Stimulated activated CD8-positive, alpha-beta memory T cell treated with anti-CD3 and anti-CD28 coated beads, Interleukin-12 subunit alpha, Interleukin-12 subunit beta, amount 100 ng/mL, for 24 hours (primary cell): ENCODE data around the gene SMCR8.
"Not testable (repeated sequence)": the region's sequence is repeated elsewhere in the genome, so short reads cannot be mapped to it uniquely, and the experiment has no call there.

ENCODE experiments used
- DNase-seq: peaks from one replicate; pipeline ENCODE4 v3.0.0-alpha.2; 2020; ENCODE audit errors: extremely low read depth

The SMCR8 gene

GRCh38 chr17:18314731-18315561 lies at the start of gene SMCR8, which contains the start of gene TOP3A:
Gene SMCR8, plus strand, starts transcription at chr17:18315293. Its CDS starts 497 bp downstream, at chr17:18315790.
Gene TOP3A, minus strand, starts transcription at chr17:18314994. Its CDS starts 216 bp downstream, at chr17:18314778.
- DNase-seq = peak; percentile 97

- no peak for DNase-seq
Measured at GRCh38 chr17:18267366-18267765, 47.7 kb upstream of the SMCR8 start.

- no peak for DNase-seq
Measured at GRCh38 chr17:18267927-18268711, 47.0 kb upstream of the SMCR8 start.

GRCh38 chr17:18270046-18270931 lies 44.8 kb upstream of the SMCR8 start:
- DNase-seq = no peak

- DNase-seq = no peak
Measured at GRCh38 chr17:18277076-18277475, 38.0 kb upstream of the SMCR8 start.

- DNase-seq = no peak
Measured at GRCh38 chr17:18278867-18279266, 36.2 kb upstream of the SMCR8 start.

- DNase-seq = no peak
Measured at GRCh38 chr17:18280249-18280648, 34.8 kb upstream of the SMCR8 start.

GRCh38 chr17:18280766-18281371 lies 34.2 kb upstream of the SMCR8 start:
- DNase-seq = no peak

- DNase-seq = no peak
Measured at GRCh38 chr17:18281788-18282187, 33.3 kb upstream of the SMCR8 start.

- no peak for DNase-seq
Measured at GRCh38 chr17:18285296-18285695, 29.8 kb upstream of the SMCR8 start.

GRCh38 chr17:18291718-18292540 lies 23.2 kb upstream of the SMCR8 start:
- DNase-seq = no peak

- DNase-seq = not testable (repeated sequence)
Measured at GRCh38 chr17:18298061-18298460, 17.0 kb upstream of the SMCR8 start.

- DNase-seq = no peak
Measured at GRCh38 chr17:18300725-18301480, 14.2 kb upstream of the SMCR8 start.

GRCh38 chr17:18303206-18303605 lies 11.9 kb upstream of the SMCR8 start:
- DNase-seq = not testable (repeated sequence)

- no peak for DNase-seq
Measured at GRCh38 chr17:18309202-18309601, 5.9 kb upstream of the SMCR8 start.

- DNase-seq = no peak
Measured at GRCh38 chr17:18314059-18314730, 898 bp upstream of the SMCR8 start.

- no peak for DNase-seq
Measured at GRCh38 chr17:18315562-18315922, 449 bp downstream of the SMCR8 start.

- DNase-seq = no peak
Measured at GRCh38 chr17:18315961-18316360, 868 bp downstream of the SMCR8 start.

GRCh38 chr17:18318117-18318516 lies 3.0 kb downstream of the SMCR8 start:
- DNase-seq = no peak
